Kidney epithelial cell (primary cell): ENCODE results near the gene N4BP3. TPM values are rescaled to one million over a fixed set of nuclear protein-coding genes. Genes with fewer than 3 reads are reported as not detected.

ENCODE experiments used
- DNase-seq: peaks from one replicate; pipeline ENCODE4 v3.0.0-alpha.2; 2010; ENCODE audit warnings: low read depth
- H3K27me3 ChIP-seq: 2 replicates; pipeline ENCODE4 v1.6.0; 2011; ENCODE audit warnings: low read length; ENCODE audit not compliant: control insufficient read depth, insufficient read depth
- H3K36me3 ChIP-seq: 2 replicates; pipeline ENCODE4 v1.5.1; 2011; ENCODE audit warnings: low read length; ENCODE audit not compliant: control insufficient read depth, insufficient read depth
- H3K4me3 ChIP-seq: 2 replicates; pipeline ENCODE4 v1.5.1; 2011; ENCODE audit warnings: low read depth, mild to moderate bottlenecking, control low read depth, low read length
- total RNA-seq: library from RNA; depleted of rRNA; stranded (reverse); fragments of >200 nt; gene quantifications from 2 replicates; pipeline ENCODE4 v1.2.3, GENCODE V29; 2015
- TF ChIP-seq, protein P1 (sequence below): IDR thresholded peaks from 2 replicates; pipeline ENCODE4 v1.5.1; 2011; ENCODE audit warnings: mild to moderate bottlenecking, moderate library complexity, low read length, control low read depth, inconsistent platforms; ENCODE audit not compliant: insufficient read depth, poor library complexity, severe bottlenecking

Gene N4BP3, protein sequence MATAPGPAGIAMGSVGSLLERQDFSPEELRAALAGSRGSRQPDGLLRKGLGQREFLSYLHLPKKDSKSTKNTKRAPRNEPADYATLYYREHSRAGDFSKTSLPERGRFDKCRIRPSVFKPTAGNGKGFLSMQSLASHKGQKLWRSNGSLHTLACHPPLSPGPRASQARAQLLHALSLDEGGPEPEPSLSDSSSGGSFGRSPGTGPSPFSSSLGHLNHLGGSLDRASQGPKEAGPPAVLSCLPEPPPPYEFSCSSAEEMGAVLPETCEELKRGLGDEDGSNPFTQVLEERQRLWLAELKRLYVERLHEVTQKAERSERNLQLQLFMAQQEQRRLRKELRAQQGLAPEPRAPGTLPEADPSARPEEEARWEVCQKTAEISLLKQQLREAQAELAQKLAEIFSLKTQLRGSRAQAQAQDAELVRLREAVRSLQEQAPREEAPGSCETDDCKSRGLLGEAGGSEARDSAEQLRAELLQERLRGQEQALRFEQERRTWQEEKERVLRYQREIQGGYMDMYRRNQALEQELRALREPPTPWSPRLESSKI
- total RNA-seq, result 6.0 and 6.8 TPM in 2 replicates

DNA sequence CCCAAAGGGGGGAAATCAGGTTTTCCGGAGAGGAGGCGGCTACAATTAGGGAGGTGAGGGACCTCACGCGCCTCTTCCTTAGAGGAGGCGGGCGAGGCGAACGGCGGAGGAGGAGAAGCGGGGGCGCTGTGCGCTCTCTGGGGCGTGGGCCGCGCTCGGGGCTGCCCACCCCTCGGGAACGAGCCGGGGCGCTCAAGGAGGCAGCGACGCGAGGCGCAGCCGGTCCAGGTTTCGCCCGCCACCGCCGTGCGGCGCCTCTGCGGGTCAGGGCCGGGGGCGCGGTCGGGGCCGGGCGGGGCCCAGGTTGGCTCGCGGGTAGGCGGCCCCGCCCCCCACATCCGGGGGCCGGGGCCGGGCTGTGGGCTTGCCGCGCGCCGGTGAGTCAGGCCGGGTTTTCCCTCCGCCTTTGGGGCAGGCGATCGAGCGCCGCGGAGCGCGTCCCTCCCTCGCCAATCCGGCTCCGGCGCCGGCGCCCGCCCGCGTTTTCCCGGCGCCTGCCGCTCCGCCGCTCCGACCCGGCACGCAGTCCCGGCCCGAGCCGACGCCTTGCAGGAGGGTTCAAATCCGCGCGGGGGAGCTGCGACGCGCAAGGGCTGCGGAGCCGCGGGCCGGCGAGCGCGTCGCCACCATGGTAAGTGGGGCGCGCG is at the start of gene N4BP3:
Gene N4BP3, plus strand, starts transcription at position 392 of the 647 bp plus-strand sequence. CDS start 6,052 bp downstream, outside the sequence.
- peaks cover 5% of the 10 kb centered on the region for H3K27me3 ChIP-seq
- H3K4me3 ChIP-seq, result peak within 1 kb of the TSS; percentile 70
- no peak for DNase-seq
- TF ChIP-seq, protein P1, sequence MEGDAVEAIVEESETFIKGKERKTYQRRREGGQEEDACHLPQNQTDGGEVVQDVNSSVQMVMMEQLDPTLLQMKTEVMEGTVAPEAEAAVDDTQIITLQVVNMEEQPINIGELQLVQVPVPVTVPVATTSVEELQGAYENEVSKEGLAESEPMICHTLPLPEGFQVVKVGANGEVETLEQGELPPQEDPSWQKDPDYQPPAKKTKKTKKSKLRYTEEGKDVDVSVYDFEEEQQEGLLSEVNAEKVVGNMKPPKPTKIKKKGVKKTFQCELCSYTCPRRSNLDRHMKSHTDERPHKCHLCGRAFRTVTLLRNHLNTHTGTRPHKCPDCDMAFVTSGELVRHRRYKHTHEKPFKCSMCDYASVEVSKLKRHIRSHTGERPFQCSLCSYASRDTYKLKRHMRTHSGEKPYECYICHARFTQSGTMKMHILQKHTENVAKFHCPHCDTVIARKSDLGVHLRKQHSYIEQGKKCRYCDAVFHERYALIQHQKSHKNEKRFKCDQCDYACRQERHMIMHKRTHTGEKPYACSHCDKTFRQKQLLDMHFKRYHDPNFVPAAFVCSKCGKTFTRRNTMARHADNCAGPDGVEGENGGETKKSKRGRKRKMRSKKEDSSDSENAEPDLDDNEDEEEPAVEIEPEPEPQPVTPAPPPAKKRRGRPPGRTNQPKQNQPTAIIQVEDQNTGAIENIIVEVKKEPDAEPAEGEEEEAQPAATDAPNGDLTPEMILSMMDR, result peak; percentile 6
- H3K36me3 ChIP-seq, result no peaks in the 10 kb centered on the region

DNA sequence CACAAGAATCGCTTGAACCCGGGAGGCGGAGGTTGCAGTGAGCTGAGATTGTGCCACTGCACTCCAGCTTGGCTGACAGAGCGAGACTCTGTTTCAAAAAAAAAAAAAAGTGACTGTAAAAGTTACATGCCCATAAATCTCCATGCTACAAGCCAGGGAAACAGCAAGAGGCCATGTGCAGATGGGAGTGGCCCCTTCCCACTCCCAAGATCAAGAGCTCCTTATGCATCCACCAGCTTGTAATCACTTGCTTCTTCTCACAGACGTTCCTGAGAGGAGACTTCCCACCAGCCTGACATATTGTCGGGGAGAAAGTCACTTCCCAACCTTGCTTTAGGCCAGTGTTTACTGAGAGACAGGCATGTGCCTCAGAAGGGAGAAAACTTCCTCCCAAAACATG is 45.6 kb upstream of the N4BP3 start:
- Histone ChIP-seq H3K27me3 (peaks cover 10% of the 10 kb centered on the region), H3K4me3 (no peak overlapping the region), H3K36me3 (no peaks in the 10 kb centered on the region)
- DNase-seq, result no peak
- TF ChIP-seq, protein P1, result no peak

DNA sequence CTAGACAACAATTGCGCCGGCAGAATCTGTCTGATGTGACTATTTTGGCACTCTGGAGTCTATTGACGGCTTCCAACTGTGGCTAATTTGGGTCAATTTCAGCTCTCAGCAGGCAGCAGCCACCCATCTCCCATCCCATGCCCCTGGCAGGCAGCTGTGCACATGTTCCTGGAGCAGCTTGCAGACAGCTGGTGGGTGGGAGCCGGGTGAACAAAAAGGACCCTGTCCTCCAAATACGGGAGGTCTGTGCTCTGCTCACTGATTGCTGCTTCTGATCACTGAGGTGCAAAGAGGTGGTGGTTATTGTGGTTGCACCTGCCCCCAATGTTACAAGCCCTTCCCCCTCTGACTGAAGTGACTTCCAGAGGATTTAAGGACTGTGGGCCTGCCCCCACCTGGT is 45.0 kb upstream of the N4BP3 start:
- Histone ChIP-seq H3K36me3 (no peaks in the 10 kb centered on the region), H3K27me3 (peaks cover 10% of the 10 kb centered on the region), H3K4me3 (no peak overlapping the region)
- DNase-seq, result no peak
- TF ChIP-seq, protein P1, result no peak

DNA sequence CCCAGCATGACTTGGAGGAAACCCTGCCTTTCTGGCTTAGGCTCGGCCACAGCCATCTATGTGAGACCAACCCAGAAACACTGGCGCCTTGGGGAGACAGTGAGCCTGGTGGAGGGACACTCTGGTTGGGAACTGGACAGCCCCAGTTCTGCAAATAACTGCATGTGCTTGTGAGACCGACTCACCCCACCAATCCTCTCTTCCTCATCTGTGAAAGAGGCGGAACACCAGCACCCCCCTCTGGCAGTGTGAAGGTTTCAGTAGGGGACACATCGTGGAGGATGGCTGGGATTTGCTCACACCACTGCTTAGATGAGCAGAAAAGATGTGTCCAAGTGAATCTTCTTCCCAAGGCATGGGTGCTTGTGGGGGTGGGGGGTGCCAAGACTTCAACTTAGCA is 43.4 kb upstream of the N4BP3 start:
- Histone ChIP-seq H3K36me3 (no peaks in the 10 kb centered on the region), H3K4me3 (no peak overlapping the region), H3K27me3 (peaks cover 15% of the 10 kb centered on the region)
- no peak for DNase-seq
- TF ChIP-seq, protein P1, result no peak

DNA sequence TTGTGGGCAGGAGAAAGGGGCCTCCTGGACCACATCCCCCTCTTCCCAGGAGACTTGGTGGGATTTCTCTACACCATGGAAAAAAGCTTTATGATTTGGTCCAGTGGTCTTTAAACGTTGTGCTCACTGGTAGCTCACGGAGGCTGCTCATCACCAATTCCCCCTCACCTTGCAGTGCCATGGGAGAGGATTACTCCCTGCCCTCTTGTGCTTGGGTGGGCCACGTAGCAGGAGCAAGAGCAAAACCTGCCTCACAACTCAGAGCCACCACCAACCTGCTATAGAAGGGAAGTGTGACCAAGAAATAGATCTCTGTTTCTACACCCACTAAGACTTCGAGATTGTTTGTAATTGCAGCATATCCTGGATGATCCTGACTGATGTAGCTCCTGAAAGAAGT is 42.2 kb upstream of the N4BP3 start:
- DNase-seq, result no peak
- H3K4me3 ChIP-seq, result no peak overlapping the region
- H3K27me3 ChIP-seq, result peaks cover 19% of the 10 kb centered on the region
- TF ChIP-seq, protein P1, result no peak
- no peaks in the 10 kb centered on the region for H3K36me3 ChIP-seq
